HepG2 (cell line): ENCODE results near the gene NEK6. TPM values are rescaled to one million over a fixed set of nuclear protein-coding genes. Genes with fewer than 3 reads are reported as not detected.

Experiments
- ARHGAP35 ChIP-seq: sonication (generic); formaldehyde crosslinking; IDR thresholded peaks from 2 replicates; pipeline ENCODE4 v1.9.0; 2022; ENCODE audit warnings: mild to moderate bottlenecking, inconsistent platforms, moderate library complexity, missing genetic modification reagents, borderline replicate concordance
- EED ChIP-seq: sonication (generic); formaldehyde crosslinking; IDR thresholded peaks from 2 replicates; pipeline ENCODE4 v1.5.0; 2020; ENCODE audit warnings: mild to moderate bottlenecking, missing genetic modification reagents
- HDAC2 ChIP-seq: sonication (generic); formaldehyde crosslinking; IDR thresholded peaks from 2 replicates; pipeline ENCODE4 v1.4.0; 2020; ENCODE audit warnings: missing genetic modification reagents
- HNRNPH1 ChIP-seq: fragments of 200-400 bp; formaldehyde crosslinking; optimal IDR thresholded peaks from 2 replicates; pipeline ENCODE3; 2017; ENCODE audit warnings: mild to moderate bottlenecking, low read depth, low read length
- HNRNPLL ChIP-seq: fragments of 200-400 bp; formaldehyde crosslinking; IDR thresholded peaks from 2 replicates; pipeline ENCODE4 v1.6.1; 2017; ENCODE audit warnings: mild to moderate bottlenecking, low read depth, low read length; ENCODE audit not compliant: poor library complexity, severe bottlenecking
- RNF2 ChIP-seq: fragments of 450-650 bp; conservative IDR thresholded peaks from 2 replicates; pipeline ENCODE4 v1.6.1; 2016; ENCODE audit warnings: low read depth
- ZMYM3 ChIP-seq: sonication (generic); formaldehyde crosslinking; IDR thresholded peaks from 2 replicates; pipeline ENCODE4 v1.5.1; 2020; ENCODE audit warnings: mild to moderate bottlenecking, missing genetic modification reagents
- polyA plus RNA-seq, 8 experiments: library from polyadenylated mRNA; depleted of rRNA in 3 of 8; stranded (reverse) in 7 of 8; unstranded in 1 of 8; fragments of >200 nt; fragmentation: Illumina TruSeq in 4 of 8; extraction: Trizol in 4 of 8; gene quantifications; 2 replicates each; pipeline versions ENCODE4 v1.2.1 to v1.2.3, GENCODE V29; 2011 to 2016; ENCODE audit warnings: low read depth in 4 of 8, missing spikeins in 1 of 8, mixed read lengths in 1 of 8; ENCODE audit not compliant: insufficient read depth in 1 of 8
- total RNA-seq, 5 experiments: library from RNA; depleted of rRNA; stranded (reverse); fragments of >200 nt; fragmentation: Illumina TruSeq; extraction: Trizol; gene quantifications; 2 replicates each; pipeline ENCODE4 v1.2.3, GENCODE V29; 2016; ENCODE audit warnings: low read depth in 1 of 5
- TF ChIP-seq, protein P1 (sequence below): sonication (generic); formaldehyde crosslinking; IDR thresholded peaks from 2 replicates; pipeline ENCODE4 v1.4.0; 2020; ENCODE audit warnings: missing genetic modification reagents, borderline replicate concordance
- TF ChIP-seq, protein P2 (sequence below): sonication (generic); formaldehyde crosslinking; conservative IDR thresholded peaks from 2 replicates; pipeline ENCODE4 v1.4.0; 2020; ENCODE audit warnings: missing genetic modification reagents
- TF ChIP-seq, protein P3 (sequence below), 2 experiments: sonication (generic) in 1 of 2; formaldehyde crosslinking in 1 of 2; IDR thresholded peaks; 2 replicates each; pipeline versions ENCODE4 v1.4.0 to v1.6.1; 2018 to 2020; ENCODE audit warnings: missing genetic modification reagents in 2 of 2, borderline replicate concordance in 1 of 2, low read depth in 1 of 2, mild to moderate bottlenecking in 1 of 2, missing biosample characterization in 1 of 2
- TF ChIP-seq, protein P4 (sequence below): sonication (generic); formaldehyde crosslinking; IDR thresholded peaks from 2 replicates; pipeline ENCODE4 v1.4.0; 2020; ENCODE audit warnings: missing genetic modification reagents
- TF ChIP-seq, protein P5 (sequence below): sonication (generic); formaldehyde crosslinking; IDR thresholded peaks from 2 replicates; pipeline ENCODE4 v1.5.0; 2020; ENCODE audit warnings: mild to moderate bottlenecking, missing genetic modification reagents

Gene NEK6
- total and polyA plus RNA-seq, 2 of the 13 experiments (the other 11 are each of a cell fraction or from before 2014, with no cell fraction given), result 30.4 to 119 TPM

DNA sequence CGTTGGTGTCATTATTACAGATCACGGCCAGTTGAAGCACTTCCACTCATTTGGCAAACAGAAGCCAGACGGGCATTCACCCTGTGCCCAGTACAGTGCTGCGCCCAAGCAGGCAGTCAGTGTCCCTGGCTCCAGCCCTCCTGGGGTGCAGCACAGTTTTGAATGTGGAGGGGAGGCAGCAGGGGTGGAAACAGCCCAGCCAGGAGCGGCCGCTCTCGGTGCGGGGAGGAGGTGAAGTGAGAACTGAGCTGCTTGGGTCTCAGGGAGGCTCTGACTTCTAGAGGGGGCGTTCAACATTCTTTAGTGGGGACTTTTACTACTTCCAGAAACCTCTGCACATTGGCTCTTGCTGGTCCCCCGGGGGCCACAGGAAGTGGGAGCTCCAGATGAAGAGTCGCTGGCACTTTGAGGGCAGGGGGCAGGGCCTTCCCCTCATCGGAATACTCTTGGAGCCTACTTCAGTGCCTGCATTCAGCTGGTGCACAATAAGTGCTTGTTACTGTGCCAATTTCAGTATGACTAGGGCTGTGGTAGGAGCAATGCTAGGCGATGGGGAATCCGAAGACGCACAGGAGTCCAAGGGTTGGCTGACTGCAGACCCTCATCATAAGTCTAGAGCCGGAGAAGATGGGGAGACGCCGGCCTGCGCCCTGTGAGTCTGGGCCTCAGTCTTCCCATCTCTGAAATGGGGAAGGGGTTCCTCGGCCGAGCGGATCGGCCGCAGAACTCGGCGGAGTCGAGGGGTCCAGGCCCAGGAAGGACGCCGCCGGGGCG, 492 bp upstream of the NEK6 start (continued):
- TF ChIP-seq, protein P1, sequence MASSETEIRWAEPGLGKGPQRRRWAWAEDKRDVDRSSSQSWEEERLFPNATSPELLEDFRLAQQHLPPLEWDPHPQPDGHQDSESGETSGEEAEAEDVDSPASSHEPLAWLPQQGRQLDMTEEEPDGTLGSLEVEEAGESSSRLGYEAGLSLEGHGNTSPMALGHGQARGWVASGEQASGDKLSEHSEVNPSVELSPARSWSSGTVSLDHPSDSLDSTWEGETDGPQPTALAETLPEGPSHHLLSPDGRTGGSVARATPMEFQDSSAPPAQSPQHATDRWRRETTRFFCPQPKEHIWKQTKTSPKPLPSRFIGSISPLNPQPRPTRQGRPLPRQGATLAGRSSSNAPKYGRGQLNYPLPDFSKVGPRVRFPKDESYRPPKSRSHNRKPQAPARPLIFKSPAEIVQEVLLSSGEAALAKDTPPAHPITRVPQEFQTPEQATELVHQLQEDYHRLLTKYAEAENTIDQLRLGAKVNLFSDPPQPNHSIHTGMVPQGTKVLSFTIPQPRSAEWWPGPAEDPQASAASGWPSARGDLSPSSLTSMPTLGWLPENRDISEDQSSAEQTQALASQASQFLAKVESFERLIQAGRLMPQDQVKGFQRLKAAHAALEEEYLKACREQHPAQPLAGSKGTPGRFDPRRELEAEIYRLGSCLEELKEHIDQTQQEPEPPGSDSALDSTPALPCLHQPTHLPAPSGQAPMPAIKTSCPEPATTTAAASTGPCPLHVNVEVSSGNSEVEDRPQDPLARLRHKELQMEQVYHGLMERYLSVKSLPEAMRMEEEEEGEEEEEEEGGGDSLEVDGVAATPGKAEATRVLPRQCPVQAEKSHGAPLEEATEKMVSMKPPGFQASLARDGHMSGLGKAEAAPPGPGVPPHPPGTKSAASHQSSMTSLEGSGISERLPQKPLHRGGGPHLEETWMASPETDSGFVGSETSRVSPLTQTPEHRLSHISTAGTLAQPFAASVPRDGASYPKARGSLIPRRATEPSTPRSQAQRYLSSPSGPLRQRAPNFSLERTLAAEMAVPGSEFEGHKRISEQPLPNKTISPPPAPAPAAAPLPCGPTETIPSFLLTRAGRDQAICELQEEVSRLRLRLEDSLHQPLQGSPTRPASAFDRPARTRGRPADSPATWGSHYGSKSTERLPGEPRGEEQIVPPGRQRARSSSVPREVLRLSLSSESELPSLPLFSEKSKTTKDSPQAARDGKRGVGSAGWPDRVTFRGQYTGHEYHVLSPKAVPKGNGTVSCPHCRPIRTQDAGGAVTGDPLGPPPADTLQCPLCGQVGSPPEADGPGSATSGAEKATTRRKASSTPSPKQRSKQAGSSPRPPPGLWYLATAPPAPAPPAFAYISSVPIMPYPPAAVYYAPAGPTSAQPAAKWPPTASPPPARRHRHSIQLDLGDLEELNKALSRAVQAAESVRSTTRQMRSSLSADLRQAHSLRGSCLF, result no peak
- peak; percentile 97 for TF ChIP-seq ZMYM3 (CRISPR knock-in tag)
- TF ChIP-seq, protein P2, sequence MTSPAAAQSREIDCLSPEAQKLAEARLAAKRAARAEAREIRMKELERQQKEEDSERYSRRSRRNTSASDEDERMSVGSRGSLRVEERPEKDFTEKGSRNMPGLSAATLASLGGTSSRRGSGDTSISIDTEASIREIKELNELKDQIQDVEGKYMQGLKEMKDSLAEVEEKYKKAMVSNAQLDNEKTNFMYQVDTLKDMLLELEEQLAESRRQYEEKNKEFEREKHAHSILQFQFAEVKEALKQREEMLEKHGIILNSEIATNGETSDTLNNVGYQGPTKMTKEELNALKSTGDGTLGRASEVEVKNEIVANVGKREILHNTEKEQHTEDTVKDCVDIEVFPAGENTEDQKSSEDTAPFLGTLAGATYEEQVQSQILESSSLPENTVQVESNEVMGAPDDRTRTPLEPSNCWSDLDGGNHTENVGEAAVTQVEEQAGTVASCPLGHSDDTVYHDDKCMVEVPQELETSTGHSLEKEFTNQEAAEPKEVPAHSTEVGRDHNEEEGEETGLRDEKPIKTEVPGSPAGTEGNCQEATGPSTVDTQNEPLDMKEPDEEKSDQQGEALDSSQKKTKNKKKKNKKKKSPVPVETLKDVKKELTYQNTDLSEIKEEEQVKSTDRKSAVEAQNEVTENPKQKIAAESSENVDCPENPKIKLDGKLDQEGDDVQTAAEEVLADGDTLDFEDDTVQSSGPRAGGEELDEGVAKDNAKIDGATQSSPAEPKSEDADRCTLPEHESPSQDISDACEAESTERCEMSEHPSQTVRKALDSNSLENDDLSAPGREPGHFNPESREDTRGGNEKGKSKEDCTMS, result no peak
- TF ChIP-seq ARHGAP35, result no peak
- TF ChIP-seq RNF2, result no peak
- TF ChIP-seq, protein P3, sequence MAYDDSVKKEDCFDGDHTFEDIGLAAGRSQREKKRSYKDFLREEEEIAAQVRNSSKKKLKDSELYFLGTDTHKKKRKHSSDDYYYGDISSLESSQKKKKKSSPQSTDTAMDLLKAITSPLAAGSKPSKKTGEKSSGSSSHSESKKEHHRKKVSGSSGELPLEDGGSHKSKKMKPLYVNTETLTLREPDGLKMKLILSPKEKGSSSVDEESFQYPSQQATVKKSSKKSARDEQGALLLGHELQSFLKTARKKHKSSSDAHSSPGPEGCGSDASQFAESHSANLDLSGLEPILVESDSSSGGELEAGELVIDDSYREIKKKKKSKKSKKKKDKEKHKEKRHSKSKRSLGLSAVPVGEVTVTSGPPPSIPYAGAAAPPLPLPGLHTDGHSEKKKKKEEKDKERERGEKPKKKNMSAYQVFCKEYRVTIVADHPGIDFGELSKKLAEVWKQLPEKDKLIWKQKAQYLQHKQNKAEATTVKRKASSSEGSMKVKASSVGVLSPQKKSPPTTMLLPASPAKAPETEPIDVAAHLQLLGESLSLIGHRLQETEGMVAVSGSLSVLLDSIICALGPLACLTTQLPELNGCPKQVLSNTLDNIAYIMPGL (CRISPR knock-in tag; IDR thresholded peaks at IDR 0.05; ENCODE audit: borderline replicate concordance in 1 of 2, low read depth in 1 of 2), result no peak
- TF ChIP-seq, protein P4, sequence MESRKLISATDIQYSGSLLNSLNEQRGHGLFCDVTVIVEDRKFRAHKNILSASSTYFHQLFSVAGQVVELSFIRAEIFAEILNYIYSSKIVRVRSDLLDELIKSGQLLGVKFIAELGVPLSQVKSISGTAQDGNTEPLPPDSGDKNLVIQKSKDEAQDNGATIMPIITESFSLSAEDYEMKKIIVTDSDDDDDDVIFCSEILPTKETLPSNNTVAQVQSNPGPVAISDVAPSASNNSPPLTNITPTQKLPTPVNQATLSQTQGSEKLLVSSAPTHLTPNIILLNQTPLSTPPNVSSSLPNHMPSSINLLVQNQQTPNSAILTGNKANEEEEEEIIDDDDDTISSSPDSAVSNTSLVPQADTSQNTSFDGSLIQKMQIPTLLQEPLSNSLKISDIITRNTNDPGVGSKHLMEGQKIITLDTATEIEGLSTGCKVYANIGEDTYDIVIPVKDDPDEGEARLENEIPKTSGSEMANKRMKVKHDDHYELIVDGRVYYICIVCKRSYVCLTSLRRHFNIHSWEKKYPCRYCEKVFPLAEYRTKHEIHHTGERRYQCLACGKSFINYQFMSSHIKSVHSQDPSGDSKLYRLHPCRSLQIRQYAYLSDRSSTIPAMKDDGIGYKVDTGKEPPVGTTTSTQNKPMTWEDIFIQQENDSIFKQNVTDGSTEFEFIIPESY, result no peak
- no peak for TF ChIP-seq HNRNPH1
- peak; percentile 51; the same call in 1 of the 2 replicates for TF ChIP-seq HDAC2 (CRISPR knock-in tag)
- TF ChIP-seq, protein P5, sequence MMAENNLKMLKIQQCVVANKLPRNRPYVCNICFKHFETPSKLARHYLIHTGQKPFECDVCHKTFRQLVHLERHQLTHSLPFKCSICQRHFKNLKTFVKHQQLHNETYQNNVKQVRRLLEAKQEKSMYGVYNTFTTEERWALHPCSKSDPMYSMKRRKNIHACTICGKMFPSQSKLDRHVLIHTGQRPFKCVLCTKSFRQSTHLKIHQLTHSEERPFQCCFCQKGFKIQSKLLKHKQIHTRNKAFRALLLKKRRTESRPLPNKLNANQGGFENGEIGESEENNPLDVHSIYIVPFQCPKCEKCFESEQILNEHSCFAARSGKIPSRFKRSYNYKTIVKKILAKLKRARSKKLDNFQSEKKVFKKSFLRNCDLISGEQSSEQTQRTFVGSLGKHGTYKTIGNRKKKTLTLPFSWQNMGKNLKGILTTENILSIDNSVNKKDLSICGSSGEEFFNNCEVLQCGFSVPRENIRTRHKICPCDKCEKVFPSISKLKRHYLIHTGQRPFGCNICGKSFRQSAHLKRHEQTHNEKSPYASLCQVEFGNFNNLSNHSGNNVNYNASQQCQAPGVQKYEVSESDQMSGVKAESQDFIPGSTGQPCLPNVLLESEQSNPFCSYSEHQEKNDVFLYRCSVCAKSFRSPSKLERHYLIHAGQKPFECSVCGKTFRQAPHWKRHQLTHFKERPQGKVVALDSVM (CRISPR knock-in tag), result 0 out of 2 replicates have a peak, but pooled peaks have one; percentile 1
- TF ChIP-seq HNRNPLL, result no peak
- TF ChIP-seq EED (CRISPR knock-in tag), result no peak
